HUDEP-2 (cell line): ENCODE data around the gene INPP4A.
A peak's percentile ranks its signal among the peaks of the same experiment; 100 is the strongest.
"Not testable (repeated sequence)": the region's sequence is repeated elsewhere in the genome, so short reads cannot be mapped to it uniquely, and the experiment has no call there.

Source experiments
- DNase-seq, 76 experiments: peaks; one replicate each; lab custom pipeline; 2025; ENCODE audit not compliant: unreplicated experiment in 76 of 76; lab: John Stamatoyannopoulos, UW

INPP4A gene

DNA sequence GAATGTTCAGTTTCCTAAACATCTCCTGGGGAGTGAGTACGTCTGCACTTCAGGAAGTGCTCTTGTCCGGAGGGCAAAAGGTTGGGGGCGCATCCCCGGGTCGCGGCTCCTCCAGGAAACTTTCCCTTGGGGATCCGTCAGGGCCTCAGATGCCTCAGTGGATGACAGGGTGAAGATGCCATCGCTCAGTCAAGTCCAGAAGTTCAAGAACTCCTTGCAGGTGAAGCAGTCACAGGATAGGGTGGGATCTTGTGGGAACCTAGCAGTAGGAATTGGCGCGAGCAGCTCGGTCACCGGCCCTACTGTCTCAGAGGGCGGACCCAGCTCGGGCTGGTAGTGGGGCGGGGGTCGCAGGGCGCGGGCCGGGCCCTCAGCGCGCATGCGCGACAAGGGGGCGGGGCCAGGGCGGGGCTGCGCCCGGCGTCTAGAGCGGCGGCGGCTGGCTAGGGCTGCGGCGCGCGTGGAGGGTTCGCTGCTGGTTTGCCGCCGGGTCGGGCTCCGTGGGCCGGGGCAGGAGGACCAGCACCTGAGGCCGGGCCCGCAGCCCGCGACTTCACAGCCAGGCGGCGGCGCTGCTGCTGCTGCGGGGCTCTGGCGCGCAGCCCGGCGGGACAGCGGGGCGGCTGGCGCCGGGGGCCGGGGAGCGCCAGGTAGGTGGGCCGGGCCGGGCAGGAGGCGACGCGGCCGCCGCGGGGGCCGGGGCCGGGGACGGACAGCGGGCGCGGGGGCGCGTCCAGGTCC lies at the start of gene INPP4A:
Gene INPP4A, plus strand, starts transcription at position 423 of the 741 bp plus-strand sequence. CDS start 75,191 bp downstream, outside the sequence.
- DNase-seq: peak in 53 of 76 experiments; percentile 13 to 76 (median 50)

DNA sequence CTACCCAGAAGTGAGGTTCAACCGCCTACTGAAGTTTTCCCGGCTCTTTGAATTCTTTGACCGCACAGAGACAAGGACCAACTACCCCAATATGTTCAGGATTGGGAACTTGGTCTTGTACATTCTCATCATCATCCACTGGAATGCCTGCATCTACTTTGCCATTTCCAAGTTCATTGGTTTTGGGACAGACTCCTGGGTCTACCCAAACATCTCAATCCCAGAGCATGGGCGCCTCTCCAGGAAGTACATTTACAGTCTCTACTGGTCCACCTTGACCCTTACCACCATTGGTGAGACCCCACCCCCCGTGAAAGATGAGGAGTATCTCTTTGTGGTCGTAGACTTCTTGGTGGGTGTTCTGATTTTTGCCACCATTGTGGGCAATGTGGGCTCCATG lies 48.7 kb upstream of the INPP4A start:
- no peak for DNase-seq

DNA sequence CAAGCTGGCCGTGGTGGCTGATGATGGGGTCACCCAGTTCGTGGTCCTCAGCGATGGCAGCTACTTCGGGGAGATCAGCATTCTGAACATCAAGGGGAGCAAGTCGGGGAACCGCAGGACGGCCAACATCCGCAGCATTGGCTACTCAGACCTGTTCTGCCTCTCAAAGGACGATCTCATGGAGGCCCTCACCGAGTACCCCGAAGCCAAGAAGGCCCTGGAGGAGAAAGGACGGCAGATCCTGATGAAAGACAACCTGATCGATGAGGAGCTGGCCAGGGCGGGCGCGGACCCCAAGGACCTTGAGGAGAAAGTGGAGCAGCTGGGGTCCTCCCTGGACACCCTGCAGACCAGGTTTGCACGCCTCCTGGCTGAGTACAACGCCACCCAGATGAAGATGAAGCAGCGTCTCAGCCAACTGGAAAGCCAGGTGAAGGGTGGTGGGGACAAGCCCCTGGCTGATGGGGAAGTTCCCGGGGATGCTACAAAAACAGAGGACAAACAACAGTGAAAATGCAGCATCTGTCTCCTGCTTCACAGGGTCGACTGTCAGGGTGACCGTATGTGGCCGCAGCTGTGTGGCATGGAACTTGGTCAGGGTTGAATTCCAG lies 47.8 kb upstream of the INPP4A start:
- no peak for DNase-seq

DNA sequence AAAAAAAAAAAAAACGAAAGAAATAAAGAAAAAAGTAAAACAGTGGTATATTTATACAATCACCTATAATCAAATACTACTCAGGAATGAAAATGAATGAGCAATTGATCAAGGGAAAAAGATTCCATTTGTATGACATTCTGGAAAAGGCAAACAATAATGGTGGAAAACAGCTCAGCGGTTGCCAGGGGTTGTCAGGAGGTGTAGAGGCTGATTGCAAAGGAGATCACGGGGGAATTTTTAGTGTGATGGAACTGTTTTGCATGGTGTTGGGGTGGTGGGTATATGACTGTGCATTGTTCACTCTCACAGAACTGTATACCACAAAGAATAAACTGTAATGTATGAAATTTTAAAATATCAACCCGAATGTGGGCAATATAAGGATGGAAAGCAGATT lies 45.5 kb upstream of the INPP4A start:
- DNase-seq: no peak

DNA sequence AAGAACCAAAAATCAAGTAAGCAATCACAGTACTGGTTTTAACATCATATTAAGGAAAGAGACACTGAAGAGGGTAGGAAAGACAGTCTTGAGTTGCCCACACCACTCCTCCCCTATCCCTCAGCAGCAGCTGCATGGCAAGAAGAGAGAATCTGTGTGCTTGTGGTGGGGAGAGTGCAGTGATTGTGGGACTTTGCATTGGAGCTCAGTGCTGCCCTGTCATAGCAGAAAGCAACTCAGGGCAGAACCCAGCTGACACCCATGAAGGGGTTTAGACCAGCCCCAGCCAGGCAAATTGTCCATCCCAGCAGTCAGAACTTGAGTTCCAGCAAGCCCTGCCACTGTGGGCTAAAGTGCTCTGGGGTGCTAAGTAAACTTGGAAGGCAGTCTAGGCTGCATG lies 40.8 kb upstream of the INPP4A start:
- no peak for DNase-seq

DNA sequence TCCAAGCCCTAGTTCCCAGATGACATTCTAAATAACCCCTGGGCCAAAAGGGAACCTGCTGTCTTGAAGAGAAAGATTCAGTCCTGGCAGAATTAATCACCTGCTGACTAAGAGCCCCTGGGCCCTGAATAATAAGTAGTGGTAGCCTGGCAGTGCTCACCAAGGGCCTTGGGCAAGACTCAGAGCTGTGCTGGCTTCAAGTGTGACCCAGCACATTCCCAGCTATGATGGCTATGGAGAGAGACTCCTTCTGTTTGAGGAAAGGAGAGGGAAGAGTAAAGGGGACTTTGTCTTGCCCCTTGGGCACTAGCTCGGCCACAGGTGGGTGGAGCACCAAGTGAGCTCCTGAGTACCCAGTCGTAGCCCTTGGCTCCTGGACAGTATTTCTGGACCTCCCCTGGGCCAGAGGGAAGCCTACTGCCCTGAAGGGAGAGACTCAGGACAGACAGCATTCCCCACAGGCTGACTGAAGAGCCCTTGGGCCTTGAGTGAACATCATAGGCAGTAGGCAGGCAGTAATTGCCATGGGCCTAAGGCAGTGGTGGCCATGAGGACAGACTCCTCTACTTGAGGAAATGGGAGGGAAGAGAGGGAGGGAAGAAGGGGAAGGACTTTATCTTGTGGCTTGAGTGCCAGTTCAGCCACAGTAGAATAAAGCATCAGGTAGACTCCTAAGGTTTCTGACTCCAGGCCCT lies 40.0 kb upstream of the INPP4A start:
- DNase-seq: no peak

DNA sequence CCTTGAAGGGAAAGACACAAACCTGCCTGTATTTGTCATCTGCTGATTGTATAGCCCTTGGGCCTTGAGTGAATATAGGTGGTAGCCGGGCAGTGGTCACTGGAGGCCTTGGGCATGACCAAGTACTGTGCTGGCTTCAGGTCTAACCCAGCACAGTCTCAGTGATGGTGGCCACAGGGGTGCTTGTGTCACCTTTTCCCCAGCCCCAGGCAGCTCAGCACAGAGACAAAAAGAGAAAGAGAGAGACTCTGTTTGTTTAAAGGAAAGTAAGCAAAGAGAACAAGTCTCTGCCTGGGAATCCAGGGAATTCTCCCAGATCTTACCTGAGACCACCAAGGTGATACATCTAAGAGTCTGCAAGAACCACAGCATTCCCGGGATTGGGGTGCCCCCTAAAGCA lies 39.4 kb upstream of the INPP4A start:
- no peak for DNase-seq

DNA sequence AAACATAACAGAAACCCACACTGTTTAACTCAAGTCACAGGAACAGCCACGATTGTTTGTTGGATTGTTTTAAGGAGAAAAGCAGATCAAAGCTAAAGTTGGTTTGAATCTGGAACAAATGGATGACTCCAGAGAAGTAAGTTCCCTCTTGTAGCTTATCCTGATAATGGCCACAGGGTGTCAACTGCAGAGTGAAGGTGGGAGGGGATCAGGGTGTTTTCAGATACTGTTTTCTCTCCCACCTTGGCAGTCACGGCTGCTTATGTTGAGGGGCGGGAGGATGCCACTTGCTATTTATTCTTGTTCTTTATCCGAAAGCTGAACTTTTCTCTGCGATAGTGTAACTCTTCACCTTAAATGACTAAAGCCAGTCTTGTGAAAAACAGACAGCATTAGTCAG lies 36.5 kb upstream of the INPP4A start:
- DNase-seq: no peak

DNA sequence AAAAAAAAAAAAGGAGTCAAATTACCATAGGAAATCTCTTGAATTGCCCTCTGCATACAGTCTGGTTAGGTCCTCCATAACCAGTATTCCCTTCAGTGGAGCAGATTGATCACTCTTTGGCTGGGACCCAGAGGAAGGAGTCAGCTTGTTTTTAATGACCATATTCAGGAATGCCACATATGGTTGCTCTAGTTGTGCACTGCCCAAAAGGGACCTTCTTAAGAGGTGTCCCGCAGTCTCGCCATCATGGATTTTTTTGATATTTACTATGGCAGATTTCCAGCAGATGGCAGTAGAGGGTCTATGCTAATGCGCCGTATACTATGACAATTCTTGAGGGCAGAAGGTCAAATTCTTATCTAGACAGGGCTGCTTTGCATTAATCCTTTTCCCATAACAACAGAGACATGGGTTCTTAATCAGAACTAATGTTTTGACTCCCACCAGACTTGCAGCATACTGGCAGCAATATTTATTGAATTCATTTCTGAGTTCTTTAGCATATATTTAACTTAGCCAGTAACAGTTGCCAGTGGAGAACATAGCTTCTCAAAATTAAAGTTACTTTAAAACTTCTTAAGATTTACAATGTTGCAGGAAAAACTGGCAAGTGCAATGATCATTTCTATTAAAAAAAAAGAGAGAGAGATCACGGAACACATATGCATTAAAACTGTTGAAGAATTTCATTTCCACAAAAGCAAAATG lies 31.8 kb upstream of the INPP4A start:
- peak in 49 of 76 experiments; percentile 2 to 77 (median 44) for DNase-seq

DNA sequence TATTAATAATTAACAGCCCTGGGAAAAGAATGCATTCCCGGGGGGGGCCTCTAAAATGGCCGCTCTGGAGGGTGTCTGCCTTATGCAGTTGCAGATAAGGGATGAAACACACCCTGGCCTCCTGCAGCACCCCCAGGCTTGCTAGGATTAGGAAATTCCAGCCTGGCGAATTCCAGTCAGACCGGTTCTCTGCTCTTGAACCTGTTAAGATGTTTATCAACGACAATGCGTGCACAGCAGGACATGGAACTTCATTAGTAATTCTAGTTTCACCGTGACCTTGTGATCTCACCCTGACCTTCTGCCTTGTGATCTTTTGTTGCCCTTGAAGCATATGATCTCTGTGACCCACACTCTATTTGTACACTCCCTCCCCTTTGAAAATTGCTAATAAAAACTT lies 30.4 kb upstream of the INPP4A start:
- DNase-seq: not testable (repeated sequence)

DNA sequence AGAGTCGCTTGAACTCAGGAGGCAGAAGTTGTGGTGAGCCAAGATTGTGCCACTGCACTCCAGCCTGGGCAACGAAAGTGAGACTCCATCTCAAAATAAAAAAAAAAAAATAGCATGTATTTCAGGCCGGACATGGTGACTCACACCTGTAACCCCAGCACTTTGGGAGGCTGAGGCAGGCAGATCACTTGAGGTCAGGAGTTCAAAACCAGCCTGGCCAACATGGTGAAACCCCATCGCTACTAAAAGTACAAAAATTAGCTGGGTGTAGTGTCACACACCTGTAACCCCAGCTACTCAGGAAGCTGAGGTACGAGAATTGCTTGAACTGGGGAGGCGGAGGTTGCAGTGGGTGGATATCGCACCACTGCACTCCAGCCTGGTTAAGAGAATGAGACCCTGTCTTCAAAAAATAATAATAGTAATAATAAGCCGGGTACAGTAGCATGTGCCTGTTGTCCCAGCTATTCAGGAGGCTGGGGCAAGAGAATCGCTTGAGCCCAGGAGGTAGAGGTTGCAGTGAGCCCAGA lies 28.9 kb upstream of the INPP4A start:
- DNase-seq: not testable (repeated sequence)

DNA sequence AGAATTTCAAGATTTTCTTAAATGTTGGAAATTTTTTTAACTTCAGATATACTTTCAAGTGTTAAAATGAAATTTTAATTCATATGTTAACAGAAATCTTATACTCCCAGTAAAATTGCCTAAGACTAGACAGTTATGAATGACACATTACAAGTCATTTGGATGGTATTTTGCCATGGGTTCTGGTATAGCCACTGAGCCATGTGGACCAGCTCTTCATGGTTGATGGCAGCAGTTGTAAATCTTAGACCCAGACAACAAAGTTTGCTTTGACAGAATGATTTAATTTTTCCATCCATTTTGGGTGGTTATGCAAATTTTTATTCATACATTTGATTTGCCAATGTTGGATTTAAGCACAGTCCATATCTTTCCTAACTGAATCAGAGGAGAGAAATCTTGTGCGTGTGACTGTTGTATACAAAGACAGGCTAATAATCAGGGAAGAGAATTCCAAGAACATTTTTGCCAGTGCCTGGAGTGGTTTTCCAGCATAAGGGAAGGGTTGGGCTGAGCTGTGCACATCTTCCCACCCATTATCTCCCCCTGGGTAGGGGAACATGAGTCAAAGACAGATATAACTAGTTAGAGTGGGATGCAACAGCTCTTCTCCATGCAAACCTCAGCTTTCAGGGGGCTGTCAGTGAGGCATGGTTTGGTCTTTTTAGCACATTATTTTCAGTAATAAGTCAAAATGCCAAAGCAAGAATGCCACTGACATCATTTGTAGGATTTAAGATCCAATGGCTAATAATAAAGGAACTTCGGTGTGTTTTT lies 28.1 kb upstream of the INPP4A start:
- DNase-seq: no peak

DNA sequence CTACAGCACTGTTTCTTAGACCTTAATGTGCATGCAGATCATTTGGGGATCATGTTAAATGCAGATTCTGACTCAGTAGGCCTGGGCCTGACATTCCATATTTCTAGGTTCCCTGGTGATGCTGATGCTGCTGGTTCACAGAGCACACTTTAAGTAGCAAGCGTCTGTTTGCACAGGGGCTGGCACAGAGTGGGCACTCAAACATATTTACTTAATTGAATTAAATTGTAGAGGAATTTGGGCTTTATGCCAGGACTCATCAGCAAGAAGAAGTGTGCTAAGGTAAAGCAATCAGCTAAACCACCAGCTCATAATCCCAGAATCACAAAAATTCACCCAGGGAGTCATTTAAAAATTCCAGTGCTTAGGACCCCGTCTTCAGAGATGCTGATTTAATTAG lies 25.1 kb upstream of the INPP4A start:
- DNase-seq: no peak

DNA sequence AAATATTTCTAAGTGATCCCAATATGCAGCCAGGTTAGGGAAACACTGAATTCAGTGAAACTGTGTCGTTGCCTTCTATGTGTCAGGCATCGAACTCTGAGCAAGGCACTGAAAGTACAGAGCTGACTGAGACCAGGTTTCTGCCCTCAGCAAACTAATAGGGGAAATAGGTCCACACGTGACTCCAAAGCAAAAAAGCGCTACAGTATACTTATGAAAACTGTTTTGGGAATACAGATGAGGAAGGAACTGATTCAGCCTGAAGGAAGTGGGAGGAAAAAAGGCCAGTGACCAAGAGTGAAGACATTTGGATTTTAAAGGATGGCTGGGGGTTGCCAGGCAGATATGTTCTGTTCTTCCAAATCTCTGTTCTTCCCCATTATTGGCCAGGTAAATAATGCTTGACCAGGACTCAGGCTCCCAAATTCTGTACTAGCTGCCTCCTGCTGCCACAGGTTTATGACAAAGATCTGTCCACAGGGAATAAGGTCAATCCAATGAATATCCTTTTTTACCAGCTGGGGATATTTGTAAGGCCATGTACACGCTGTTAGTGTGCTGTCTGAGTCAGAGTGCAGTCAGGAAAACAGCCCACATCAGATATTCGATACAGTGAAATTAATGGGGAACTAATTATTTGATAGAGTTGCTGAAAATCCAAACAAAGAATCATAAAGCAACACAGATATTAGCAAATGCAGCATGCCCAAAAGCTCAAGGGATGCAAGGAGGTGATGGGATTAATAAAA lies 24.5 kb upstream of the INPP4A start:
- no peak for DNase-seq

DNA sequence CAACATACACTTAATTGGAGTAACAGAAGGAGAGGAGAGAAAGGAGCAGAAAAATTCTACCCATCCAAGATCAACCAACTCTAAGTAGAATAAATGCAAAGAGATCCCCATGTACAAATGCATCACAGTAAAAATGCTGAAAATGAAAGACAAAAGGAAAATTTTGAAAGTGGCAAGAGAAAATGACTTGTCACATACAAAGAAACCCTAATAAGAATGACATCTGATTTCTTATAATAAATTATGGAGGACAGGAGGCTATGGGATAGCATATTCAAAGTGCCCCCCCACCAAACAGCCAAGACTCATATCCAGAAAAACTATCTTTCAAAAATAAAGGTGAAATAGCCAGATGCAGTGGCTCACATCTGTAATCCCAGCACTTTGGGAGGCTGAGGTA lies 22.2 kb upstream of the INPP4A start:
- no peak for DNase-seq

DNA sequence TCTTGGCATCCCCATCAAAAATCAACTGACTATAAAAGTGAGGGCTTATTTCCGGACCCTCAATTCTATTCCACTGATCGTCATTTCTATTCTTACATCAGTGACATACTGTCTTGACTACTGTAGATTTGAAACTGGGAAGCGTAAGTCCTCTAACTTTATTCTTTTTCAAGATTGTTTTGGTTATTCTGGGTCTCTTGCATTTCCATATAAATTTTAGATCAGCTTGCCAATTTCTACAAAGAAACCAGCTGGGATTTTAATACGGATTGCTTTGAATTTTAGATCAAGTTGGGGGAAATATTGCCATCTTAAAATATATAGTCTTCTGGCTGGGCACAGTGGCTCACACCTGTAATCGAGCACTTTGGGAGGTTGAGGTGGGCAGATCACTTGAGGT lies 17.9 kb upstream of the INPP4A start:
- no peak for DNase-seq

DNA sequence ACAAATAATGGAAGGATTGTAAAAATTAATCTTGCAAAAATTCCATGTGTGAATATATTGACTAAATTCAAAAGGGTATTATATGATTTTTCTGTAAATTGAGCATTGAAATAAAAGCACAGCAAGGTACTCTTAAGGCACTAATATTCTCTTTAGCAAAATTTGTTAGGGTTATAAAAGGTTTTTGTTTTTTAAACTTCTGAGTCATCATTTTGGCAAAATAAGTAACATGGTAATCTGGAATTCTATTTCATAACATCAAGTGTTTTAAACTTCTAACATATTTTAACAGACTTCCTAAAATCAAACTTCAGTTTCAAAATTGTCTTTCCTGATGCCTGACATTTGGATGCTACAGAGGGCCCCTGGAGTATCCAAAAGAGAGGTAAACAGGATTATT lies 12.5 kb upstream of the INPP4A start:
- no peak for DNase-seq

DNA sequence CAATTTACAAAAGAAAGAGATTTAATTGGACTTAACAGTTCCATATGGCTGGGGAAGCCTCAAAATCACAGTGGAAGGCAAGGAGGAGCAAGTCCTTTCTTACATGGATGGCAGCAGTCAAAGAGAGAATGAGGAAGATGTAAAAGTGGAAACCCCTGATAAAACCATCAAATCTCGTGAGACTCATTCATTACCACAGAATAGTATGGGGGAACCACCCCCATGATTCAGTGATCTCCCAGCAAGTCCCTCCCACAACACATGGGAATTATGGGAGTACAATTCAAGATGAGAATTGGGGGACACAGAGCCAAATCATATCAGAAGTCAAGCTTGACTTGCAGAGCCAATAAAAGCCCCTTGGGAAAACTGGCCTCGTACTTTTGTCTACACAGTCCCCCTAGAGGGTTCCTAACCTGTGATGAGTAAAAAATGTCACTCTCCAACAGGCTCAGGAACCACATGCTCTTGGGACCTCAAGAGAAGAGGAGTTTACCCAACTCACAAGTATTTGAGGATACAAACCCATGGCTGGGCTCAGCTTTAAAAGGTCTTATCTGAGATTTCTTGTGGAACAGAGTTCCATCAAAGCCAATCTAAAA lies 11.2 kb upstream of the INPP4A start:
- no peak for DNase-seq

DNA sequence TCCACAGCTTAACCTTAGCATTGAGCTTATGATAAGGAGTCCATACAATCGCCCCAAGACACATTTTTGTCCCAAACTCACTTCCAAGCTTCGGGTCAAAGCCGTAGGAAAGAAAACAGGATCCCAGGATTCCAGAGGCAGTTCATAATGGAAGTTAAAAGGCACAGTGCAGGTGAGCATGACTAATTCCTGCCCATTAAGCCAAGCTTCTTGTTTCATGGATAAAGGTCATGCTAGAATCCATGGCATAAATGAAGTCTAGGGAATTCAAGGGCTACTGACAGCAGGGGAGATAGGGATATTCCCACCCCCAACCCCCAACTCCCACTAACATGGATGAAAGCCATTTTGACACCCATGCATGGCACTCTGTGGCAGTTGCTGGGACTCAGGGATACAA lies 10.2 kb upstream of the INPP4A start:
- no peak for DNase-seq
